ENCODE measurements around the gene CALHM5. TPM values are rescaled to one million over a fixed set of nuclear protein-coding genes. Genes with fewer than 3 reads are reported as not detected.

Gene CALHM5
- total and polyA plus RNA-seq, 11 donors, result 0.76 to 3.0 (median 1.8) TPM

GRCh38 chr6:116572162-116572561, 60.7 kb downstream of the CALHM5 start:
- 2 to 5% (median 3%) methylated on average over 7 of the region's 7 CpGs for WGBS, 4 donors
- TF ChIP-seq CTCF (IDR thresholded peaks at IDR 0.05) (no peak), POLR2A (IDR thresholded peaks at IDR 0.05) (no peak)
- DNase-seq (peak in 3 of 5 donors; percentile 12 to 34 (median 29)), ATAC-seq (peak in 2 of 4 donors; percentile 37 to 44)
- Histone ChIP-seq H3K4me1 (peaks cover 3 to 48% (median 31%) of the 10 kb centered on the region in 12 donors), H3K27me3 (no peaks in the 10 kb centered on the region), H3K4me3 (peak overlapping the region; percentile 65 to 97 (median 80)), H3K9me3 (no peaks in the 10 kb centered on the region), H3K36me3 (peaks cover 0 to 32% (median 16%) of the 10 kb centered on the region in 9 donors), H3K27ac (peak overlapping the region in 11 of 12 donors; percentile 84 to 96 (median 90))
- intact Hi-C loops (cut with DNase I), result loop anchor here in 2 of 10 donors (5.0 kb wide), 2 partner anchors 35 to 295 kb away; partner anchors contain the start of gene TSPYL1 (in 1 of the 2)

Other genes with a start within 250 kb of the CALHM5 start
- 100 to 1,000 TPM in 5 of 9 donors, 10 to 100 TPM in 4; 81.5 to 150 (median 103) TPM for gene TSPYL1, start 231.7 kb upstream of the CALHM5 start, total RNA-seq
- gene TSPYL1, start 231.7 kb upstream of the CALHM5 start, polyA plus RNA-seq, result 10 to 100 TPM; 24.8 to 68.5 TPM
- gene DSE, start 140.7 kb upstream of the CALHM5 start, total RNA-seq, result 10 to 100 TPM in 8 of 9 donors, 1 to 10 TPM in 1; 9.7 to 37.3 (median 11.1) TPM
- 1 to 10 TPM; 3.2 to 6.3 TPM for gene DSE, start 140.7 kb upstream of the CALHM5 start, polyA plus RNA-seq
- 10 to 100 TPM in 1 of 9 donors, 1 to 10 TPM in 2, under 1 TPM in 5, not detected in 1; 0.37 to 52.4 (median 0.67) TPM for gene CALHM6, start 50.3 kb upstream of the CALHM5 start, total RNA-seq
- gene CALHM6, start 50.3 kb upstream of the CALHM5 start, polyA plus RNA-seq, result 1 to 10 TPM; 1.3 to 1.8 TPM
- under 1 TPM in 4 of 9 donors, not detected in 5; 0.11 to 0.29 (median 0.19) TPM for gene TRAPPC3L, start 34.0 kb downstream of the CALHM5 start, total RNA-seq
- gene TRAPPC3L, start 34.0 kb downstream of the CALHM5 start, polyA plus RNA-seq, result not detected
- under 1 TPM in 1 of 9 donors, not detected in 8; 0.67 TPM for gene CALHM4, start 42.1 kb downstream of the CALHM5 start, total RNA-seq
- under 1 TPM in 1 of 2 donors, not detected in 1; 0.10 TPM for gene CALHM4, start 42.1 kb downstream of the CALHM5 start, polyA plus RNA-seq
- gene RWDD1, start 59.9 kb downstream of the CALHM5 start, total RNA-seq, result 10 to 100 TPM; 35.9 to 70.5 (median 48.8) TPM
- gene RWDD1, start 59.9 kb downstream of the CALHM5 start, polyA plus RNA-seq, result 100 to 1,000 TPM in 1 of 2 donors, 10 to 100 TPM in 1; 69.1 to 124 TPM
- gene RSPH4A, start 104.8 kb downstream of the CALHM5 start, total RNA-seq, result under 1 TPM in 7 of 9 donors, not detected in 2; 0.12 to 0.42 (median 0.20) TPM
- under 1 TPM; 0.12 to 0.23 TPM for gene RSPH4A, start 104.8 kb downstream of the CALHM5 start, polyA plus RNA-seq
- 1 to 10 TPM; 2.6 to 5.3 (median 3.7) TPM for gene ZUP1, start 157.1 kb downstream of the CALHM5 start, total RNA-seq
- 1 to 10 TPM; 3.7 to 4.5 TPM for gene ZUP1, start 157.1 kb downstream of the CALHM5 start, polyA plus RNA-seq
- 10 to 100 TPM in 3 of 9 donors, 1 to 10 TPM in 6; 3.1 to 12.5 (median 9.1) TPM for gene KPNA5, start 169.6 kb downstream of the CALHM5 start, total RNA-seq
- 1 to 10 TPM; 1.6 to 2.6 TPM for gene KPNA5, start 169.6 kb downstream of the CALHM5 start, polyA plus RNA-seq